ENCODE measurements around the gene TMEM198. TPM values are rescaled to one million over a fixed set of nuclear protein-coding genes. Genes with fewer than 3 reads are reported as not detected.

The TMEM198 gene
- total RNA-seq, 2 donors from 2014 or later: 3.3 to 5.7 TPM

DNA sequence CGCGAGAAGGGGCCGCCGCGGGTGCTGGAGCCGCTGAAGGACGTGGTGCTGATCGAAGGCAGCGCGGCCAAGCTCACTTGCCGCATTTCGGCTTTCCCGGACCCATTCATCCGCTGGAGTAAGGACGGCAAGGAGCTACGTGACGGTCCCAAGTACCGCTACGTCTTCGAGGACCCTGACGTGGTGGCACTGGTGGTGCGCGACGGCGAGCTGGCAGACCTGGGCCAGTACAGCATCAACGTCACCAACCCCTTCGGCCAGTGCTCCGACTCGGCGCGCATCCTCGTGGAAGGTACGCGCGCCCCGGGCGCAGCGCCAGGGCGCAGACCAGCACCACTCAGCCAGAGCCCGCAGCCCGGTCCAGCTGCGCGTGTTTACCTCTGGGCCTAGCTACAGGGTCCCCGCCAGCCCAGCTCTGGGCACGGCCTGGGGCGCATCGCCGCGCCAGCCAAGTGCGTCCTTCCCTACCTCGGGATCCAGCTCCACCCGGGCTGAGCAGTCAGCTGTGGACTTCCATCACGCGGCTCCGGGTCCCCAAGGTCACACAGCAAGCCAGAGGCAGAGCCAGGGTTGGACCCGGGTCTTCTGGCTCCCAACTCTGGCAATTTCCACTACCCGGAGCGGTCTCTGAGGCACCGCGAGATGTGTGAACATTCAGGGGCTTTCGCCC, 46.9 kb upstream of the TMEM198 start:
- WGBS, 2 donors: 13 to 15% methylated on average over 5 to 57 of the region's 61 CpGs
- no peak overlapping the region for H3K4me3 ChIP-seq
- peaks cover 39% of the 10 kb centered on the region for H3K4me1 ChIP-seq
- no peaks in the 10 kb centered on the region for H3K9me3 ChIP-seq
- TF ChIP-seq, protein P1, sequence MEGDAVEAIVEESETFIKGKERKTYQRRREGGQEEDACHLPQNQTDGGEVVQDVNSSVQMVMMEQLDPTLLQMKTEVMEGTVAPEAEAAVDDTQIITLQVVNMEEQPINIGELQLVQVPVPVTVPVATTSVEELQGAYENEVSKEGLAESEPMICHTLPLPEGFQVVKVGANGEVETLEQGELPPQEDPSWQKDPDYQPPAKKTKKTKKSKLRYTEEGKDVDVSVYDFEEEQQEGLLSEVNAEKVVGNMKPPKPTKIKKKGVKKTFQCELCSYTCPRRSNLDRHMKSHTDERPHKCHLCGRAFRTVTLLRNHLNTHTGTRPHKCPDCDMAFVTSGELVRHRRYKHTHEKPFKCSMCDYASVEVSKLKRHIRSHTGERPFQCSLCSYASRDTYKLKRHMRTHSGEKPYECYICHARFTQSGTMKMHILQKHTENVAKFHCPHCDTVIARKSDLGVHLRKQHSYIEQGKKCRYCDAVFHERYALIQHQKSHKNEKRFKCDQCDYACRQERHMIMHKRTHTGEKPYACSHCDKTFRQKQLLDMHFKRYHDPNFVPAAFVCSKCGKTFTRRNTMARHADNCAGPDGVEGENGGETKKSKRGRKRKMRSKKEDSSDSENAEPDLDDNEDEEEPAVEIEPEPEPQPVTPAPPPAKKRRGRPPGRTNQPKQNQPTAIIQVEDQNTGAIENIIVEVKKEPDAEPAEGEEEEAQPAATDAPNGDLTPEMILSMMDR (IDR thresholded peaks at IDR 0.05): no peak
- TF ChIP-seq POLR2A (IDR thresholded peaks at IDR 0.05): no peak
- peak overlapping the region in 1 of 4 donors; percentile 95 for H3K27ac ChIP-seq
- intact Hi-C loops (cut with DNase I): loop anchor here (5.0 kb wide), 1 partner anchor 35 kb away; no protein-coding TSS in a partner anchor
- ATAC-seq (no peak), DNase-seq (peak in 3 of 4 donors; percentile 13 to 29 (median 28))
- peaks cover 0 to 4% of the 10 kb centered on the region in 2 donors for H3K27me3 ChIP-seq
- no peaks in the 10 kb centered on the region for H3K36me3 ChIP-seq (replicated peaks in 1 of 2; ENCODE audit: insufficient read depth in 1 of 2, low read depth in 2 of 2)

DNA sequence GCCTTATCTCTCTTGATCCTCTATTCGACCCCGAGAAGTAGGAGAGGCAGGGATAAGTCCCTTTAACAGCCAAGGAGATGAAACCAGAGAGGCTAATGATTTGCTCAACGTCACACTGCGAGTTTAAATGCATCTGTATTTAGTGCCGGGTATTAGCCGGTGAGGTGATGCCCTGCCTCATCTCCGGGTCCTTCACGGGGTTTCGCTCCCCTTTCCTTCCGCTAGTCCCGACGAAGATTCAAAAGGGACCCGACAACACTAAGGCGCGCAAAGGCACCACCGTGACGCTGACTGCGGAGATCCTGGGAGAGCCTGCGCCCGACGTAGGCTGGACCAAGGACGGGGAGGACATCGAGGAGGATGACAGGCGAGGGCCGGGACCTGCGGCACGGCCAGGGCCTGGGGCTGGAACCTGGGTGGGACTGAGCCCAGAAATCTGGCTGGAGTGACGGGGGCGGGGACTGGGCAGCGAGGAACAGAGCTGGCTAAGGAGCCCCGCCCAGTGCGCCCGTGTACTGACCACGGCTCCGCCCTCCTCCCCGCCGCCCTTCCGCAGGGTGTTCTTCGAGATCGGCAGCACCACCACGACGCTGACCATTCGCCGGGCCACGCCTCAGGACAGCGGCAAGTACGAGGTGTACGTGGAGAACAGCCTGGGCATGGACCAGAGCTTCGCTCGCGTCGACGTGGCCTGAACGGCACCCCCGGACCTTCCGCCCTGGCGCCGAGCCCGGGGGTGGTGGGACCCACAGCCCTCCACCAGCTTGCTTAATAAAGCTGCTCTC, 46.1 kb upstream of the TMEM198 start:
- intact Hi-C loops (cut with DNase I): loop anchor here (5.0 kb wide), 1 partner anchor 35 kb away; no protein-coding TSS in a partner anchor
- H3K4me1 ChIP-seq: peaks cover 39% of the 10 kb centered on the region
- TF ChIP-seq POLR2A (IDR thresholded peaks at IDR 0.05): peak; percentile 65 to 83 (median 82)
- TF ChIP-seq, protein P1 (IDR thresholded peaks at IDR 0.05): no peak

DNA sequence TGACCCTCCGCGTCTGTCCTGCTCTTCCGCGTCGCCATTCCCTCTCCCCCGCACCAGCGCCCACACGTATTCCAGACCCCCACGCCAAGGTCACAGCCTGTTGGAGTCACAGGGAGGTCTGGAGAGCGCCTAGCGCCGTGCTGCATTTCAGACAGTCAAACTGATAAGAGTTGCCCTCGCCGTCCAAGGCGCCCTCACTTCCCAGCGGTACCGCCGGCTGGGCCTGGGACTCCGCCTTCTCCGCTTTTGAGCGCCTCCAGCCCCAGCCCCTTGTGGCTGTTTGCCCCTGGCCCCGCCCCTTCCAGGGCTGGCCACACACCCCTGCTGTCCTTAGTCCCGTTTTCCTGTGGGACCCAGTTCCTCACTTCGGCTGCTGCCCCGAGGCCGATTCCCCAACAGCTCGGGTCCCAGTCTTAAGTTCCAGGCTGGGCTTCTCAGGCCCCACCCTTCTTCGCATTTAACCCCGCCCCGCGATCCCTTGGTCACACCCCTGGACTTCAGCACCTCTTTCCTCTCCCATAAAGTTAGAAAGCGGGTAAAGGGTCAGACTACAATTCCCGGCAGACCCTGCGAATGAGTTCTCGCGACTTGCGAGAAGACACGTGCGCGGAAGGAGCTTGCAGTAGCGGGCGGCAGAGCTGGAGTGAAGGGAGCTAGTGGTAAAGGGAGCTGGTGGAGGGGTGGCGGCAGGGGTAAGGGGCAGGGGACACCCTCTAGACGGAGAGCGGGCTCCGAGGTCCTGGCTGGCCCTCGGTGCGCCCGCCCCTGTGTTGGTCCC, 45.4 kb upstream of the TMEM198 start, which contains the start of gene GMPPA:
TSS of gene GMPPA (plus strand) at position 612 of the 778 bp plus-strand sequence. CDS start 1,085 bp downstream, outside the sequence.
- DNase-seq (peak; percentile 97 to 98 (median 97)), ATAC-seq (peak; percentile 89)
- Histone ChIP-seq H3K9me3 (no peaks in the 10 kb centered on the region), H3K4me1 (peaks cover 39% of the 10 kb centered on the region), H3K27ac (peak within 1 kb of the TSS; percentile 87 to 97 (median 96)), H3K27me3 (peaks cover 0 to 4% of the 10 kb centered on the region in 2 donors), H3K4me3 (peak within 1 kb of the TSS; percentile 38 to 63), H3K36me3 (replicated peaks in 1 of 2; ENCODE audit: insufficient read depth in 1 of 2, low read depth in 2 of 2) (peaks cover 0 to 2% of the 10 kb centered on the region in 2 donors)
- intact Hi-C loops (cut with DNase I): loop anchor here (5.0 kb wide), 1 partner anchor 34 kb away; no protein-coding TSS in a partner anchor
- 0 to 1% methylated on average over 46 to 48 of the region's 49 CpGs for WGBS, 2 donors
- TF ChIP-seq, protein P1 (IDR thresholded peaks at IDR 0.05): peak in 3 of 7 experiments; percentile 20 to 37 (median 28)
- peak; percentile 39 to 83 (median 81) for TF ChIP-seq POLR2A (IDR thresholded peaks at IDR 0.05)

More for the DNA sequence above, 46.1 kb upstream of the TMEM198 start:
- peak overlapping the region in 1 of 2 donors; percentile 63 for H3K4me3 ChIP-seq
- 1% methylated on average over 35 to 59 of the region's 59 CpGs for WGBS, 2 donors
- peak; percentile 70 for ATAC-seq
- no peaks in the 10 kb centered on the region for H3K9me3 ChIP-seq
- H3K27me3 ChIP-seq: peaks cover 0 to 4% of the 10 kb centered on the region in 2 donors
- no peaks in the 10 kb centered on the region for H3K36me3 ChIP-seq (replicated peaks in 1 of 2; ENCODE audit: insufficient read depth in 1 of 2, low read depth in 2 of 2)
- DNase-seq: peak; percentile 89 to 94 (median 92)
- H3K27ac ChIP-seq: peak overlapping the region; percentile 87 to 97 (median 96)

DNA sequence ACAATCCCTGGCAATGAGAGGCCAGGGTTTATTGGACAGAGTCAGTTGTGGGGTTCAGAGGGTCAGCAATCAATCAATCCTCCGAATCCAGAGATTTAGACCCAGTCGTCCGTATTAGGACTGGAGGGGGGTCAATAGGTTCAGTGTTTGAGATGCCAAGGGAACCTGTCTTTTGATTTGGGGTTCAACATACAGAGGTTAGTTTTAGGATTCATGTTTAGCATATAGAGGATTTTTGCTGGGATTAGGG, 44.8 kb upstream of the TMEM198 start:
- no peaks in the 10 kb centered on the region for H3K9me3 ChIP-seq
- peak overlapping the region; percentile 87 to 97 (median 96) for H3K27ac ChIP-seq
- peak overlapping the region; percentile 38 to 63 for H3K4me3 ChIP-seq
- peaks cover 0 to 2% of the 10 kb centered on the region in 2 donors for H3K36me3 ChIP-seq (replicated peaks in 1 of 2; ENCODE audit: insufficient read depth in 1 of 2, low read depth in 2 of 2)
- H3K27me3 ChIP-seq: peaks cover 0 to 4% of the 10 kb centered on the region in 2 donors
- WGBS, 2 donors: 0% methylated on average over 3 of the region's 3 CpGs
- H3K4me1 ChIP-seq: peaks cover 39% of the 10 kb centered on the region
- DNase-seq (no peak), ATAC-seq (no peak)
- intact Hi-C loops (cut with DNase I): loop anchor here (5.0 kb wide), 1 partner anchor 33 kb away; no protein-coding TSS in a partner anchor
- TF ChIP-seq POLR2A (IDR thresholded peaks at IDR 0.05): no peak
- TF ChIP-seq, protein P1 (IDR thresholded peaks at IDR 0.05): no peak
